Smooth muscle cell (in vitro differentiated cells): ENCODE data around the gene TTC7B. TPM values are rescaled to one million over a fixed set of nuclear protein-coding genes. Genes with fewer than 3 reads are reported as not detected.

ENCODE experiments used
- DNase-seq: peaks from one replicate; lab custom pipeline; 2025; ENCODE audit not compliant: unreplicated experiment; lab: John Stamatoyannopoulos, UW
- H2AFZ ChIP-seq: fragments of 200-600 bp; sonication (generic); 2 replicates; pipeline ENCODE4 v1.6.0; 2016; ENCODE audit warnings: antibody characterized with exemption, low read depth, mild to moderate bottlenecking
- H3F3A ChIP-seq: fragments of 200-600 bp; sonication (generic); 2 replicates; pipeline ENCODE4 v1.6.0; 2017; ENCODE audit warnings: antibody characterized with exemption, low read depth
- H3K27ac ChIP-seq: fragments of 200-600 bp; sonication (generic); 2 replicates; pipeline ENCODE4 v1.5.1; 2016; ENCODE audit warnings: low read depth, mild to moderate bottlenecking
- H3K27me3 ChIP-seq: fragments of 200-600 bp; sonication (generic); 2 replicates; pipeline ENCODE4 v1.6.1; 2016; ENCODE audit warnings: low read depth, mild to moderate bottlenecking
- H3K36me3 ChIP-seq: fragments of 200-600 bp; sonication (generic); 2 replicates; pipeline ENCODE4 v1.5.1; 2016; ENCODE audit warnings: low read depth
- H3K4me1 ChIP-seq: fragments of 200-600 bp; sonication (generic); 2 replicates; pipeline ENCODE4 v1.5.1; 2016; ENCODE audit warnings: low read depth
- H3K4me2 ChIP-seq: fragments of 200-600 bp; sonication (generic); 2 replicates; pipeline ENCODE4 v1.6.0; 2016; ENCODE audit warnings: mild to moderate bottlenecking
- H3K4me3 ChIP-seq: fragments of 200-600 bp; sonication (generic); 2 replicates; pipeline ENCODE4 v1.5.1; 2016; ENCODE audit warnings: mild to moderate bottlenecking
- H3K79me2 ChIP-seq: fragments of 200-600 bp; sonication (generic); 2 replicates; pipeline ENCODE4 v1.6.0; 2016; ENCODE audit warnings: low read depth, mild to moderate bottlenecking
- H3K9ac ChIP-seq: fragments of 200-600 bp; sonication (generic); 2 replicates; pipeline ENCODE4 v1.6.0; 2016; ENCODE audit warnings: low read depth
- H3K9me3 ChIP-seq: fragments of 200-600 bp; sonication (generic); replicated peaks from 2 replicates; pipeline ENCODE4 v1.5.1; 2016; ENCODE audit warnings: low read depth
- H4K20me1 ChIP-seq: fragments of 200-600 bp; sonication (generic); 2 replicates; pipeline ENCODE4 v1.6.0; 2016; ENCODE audit warnings: low read depth
- WGBS: methylation state at CpG from one replicate; pipeline ENCODE4 v1.1.7; 2016; ENCODE audit warnings: low lambda C conversion rate; 5-methylcytosine and 5-hydroxymethylcytosine counted together
- polyA plus RNA-seq: library from polyadenylated mRNA; unstranded; fragments of >200 nt; fragmentation: Nextera tagmentation; extraction: Ambion mirVana; gene quantifications from 2 replicates; pipeline ENCODE4 v1.2.1, GENCODE V29; 2016
- total RNA-seq: library from RNA; depleted of rRNA; stranded (reverse); fragments of >200 nt; gene quantifications from 2 replicates; pipeline ENCODE4 v1.2.3, GENCODE V29; 2014
- TF ChIP-seq, protein P1 (sequence below): fragments of 200-600 bp; sonication (generic); IDR thresholded peaks from 2 replicates; pipeline ENCODE4 v1.5.1; 2017; ENCODE audit warnings: borderline replicate concordance, mild to moderate bottlenecking, antibody characterized with exemption; ENCODE audit not compliant: insufficient read depth, poor library complexity, severe bottlenecking

TTC7B gene
- total and polyA plus RNA-seq, 2 experiments from 2014 or later = 22.1 to 54.1 TPM

DNA sequence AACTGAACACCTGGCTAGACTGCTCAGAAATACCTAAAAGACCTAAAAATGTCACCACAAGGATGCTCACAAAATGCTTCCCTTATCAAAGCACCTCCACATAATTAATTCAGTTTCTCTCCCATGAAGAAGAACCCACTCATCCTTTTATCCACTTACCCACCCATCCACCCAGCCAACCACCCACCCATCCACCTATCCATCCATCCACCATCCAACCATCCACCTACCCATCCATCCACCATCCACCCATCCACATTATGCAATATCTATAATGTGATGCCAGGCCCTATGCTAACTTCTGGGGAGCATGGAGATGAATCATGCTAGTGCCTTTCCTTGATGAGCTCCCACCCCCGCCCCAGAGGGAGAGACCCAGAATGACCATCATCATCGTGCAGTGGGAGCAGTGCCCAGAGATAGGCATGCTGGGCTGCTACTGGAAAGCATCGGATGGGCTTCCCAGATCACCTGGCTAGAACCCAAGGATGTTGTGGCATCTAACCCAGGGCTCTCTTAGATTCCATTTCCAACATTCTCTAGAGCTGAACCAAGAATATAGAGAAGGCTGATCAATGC lies 166.6 kb downstream of the TTC7B start:
- Histone ChIP-seq H3K36me3 (no peaks in the 10 kb centered on the region), H3K9me3 (no peaks in the 10 kb centered on the region), H3K79me2 (no peaks in the 10 kb centered on the region), H3K9ac (no peak overlapping the region), H3K27ac (no peak overlapping the region), H3K4me3 (no peak overlapping the region), H2AFZ (no peak overlapping the region), H3F3A (no peaks in the 10 kb centered on the region), H3K4me1 (peaks cover 5% of the 10 kb centered on the region), H4K20me1 (no peaks in the 10 kb centered on the region), H3K27me3 (no peaks in the 10 kb centered on the region), H3K4me2 (no peak overlapping the region)
- TF ChIP-seq, protein P1, sequence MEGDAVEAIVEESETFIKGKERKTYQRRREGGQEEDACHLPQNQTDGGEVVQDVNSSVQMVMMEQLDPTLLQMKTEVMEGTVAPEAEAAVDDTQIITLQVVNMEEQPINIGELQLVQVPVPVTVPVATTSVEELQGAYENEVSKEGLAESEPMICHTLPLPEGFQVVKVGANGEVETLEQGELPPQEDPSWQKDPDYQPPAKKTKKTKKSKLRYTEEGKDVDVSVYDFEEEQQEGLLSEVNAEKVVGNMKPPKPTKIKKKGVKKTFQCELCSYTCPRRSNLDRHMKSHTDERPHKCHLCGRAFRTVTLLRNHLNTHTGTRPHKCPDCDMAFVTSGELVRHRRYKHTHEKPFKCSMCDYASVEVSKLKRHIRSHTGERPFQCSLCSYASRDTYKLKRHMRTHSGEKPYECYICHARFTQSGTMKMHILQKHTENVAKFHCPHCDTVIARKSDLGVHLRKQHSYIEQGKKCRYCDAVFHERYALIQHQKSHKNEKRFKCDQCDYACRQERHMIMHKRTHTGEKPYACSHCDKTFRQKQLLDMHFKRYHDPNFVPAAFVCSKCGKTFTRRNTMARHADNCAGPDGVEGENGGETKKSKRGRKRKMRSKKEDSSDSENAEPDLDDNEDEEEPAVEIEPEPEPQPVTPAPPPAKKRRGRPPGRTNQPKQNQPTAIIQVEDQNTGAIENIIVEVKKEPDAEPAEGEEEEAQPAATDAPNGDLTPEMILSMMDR = no peak
- 97% methylated on average over 3 of the region's 3 CpGs for WGBS
- DNase-seq = no peak

DNA sequence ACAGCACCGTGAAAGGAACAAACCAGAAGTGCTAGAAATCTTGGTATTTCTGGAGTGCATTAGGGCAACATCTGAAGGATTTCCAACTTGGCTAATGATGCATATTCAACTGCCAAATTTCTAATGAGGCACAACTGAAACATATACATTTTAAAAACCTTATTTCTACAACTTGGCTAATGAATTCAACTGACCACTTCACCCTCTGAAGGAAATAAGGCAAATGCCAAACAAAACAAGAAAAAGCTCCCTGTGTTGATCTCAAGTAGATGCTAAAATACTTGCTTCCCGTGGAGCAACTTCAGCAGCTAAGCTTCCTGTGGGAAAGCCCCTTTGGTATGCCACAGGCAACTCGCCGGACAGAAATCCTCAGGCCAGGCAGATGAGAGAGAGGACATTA lies 167.1 kb downstream of the TTC7B start:
- no peaks in the 10 kb centered on the region for H3K79me2 ChIP-seq
- no peak overlapping the region for H3K9ac ChIP-seq
- H3K27ac ChIP-seq = no peak overlapping the region
- no peak overlapping the region for H3K4me3 ChIP-seq
- H4K20me1 ChIP-seq = no peaks in the 10 kb centered on the region
- DNase-seq = no peak
- WGBS = 62% methylated on average over 4 of the region's 4 CpGs
- no peak overlapping the region for H2AFZ ChIP-seq
- no peaks in the 10 kb centered on the region for H3K9me3 ChIP-seq
- no peak overlapping the region for H3K4me2 ChIP-seq
- no peaks in the 10 kb centered on the region for H3F3A ChIP-seq
- H3K4me1 ChIP-seq = peaks cover 5% of the 10 kb centered on the region
- TF ChIP-seq, protein P1 = no peak
- H3K36me3 ChIP-seq = no peaks in the 10 kb centered on the region
- no peaks in the 10 kb centered on the region for H3K27me3 ChIP-seq

DNA sequence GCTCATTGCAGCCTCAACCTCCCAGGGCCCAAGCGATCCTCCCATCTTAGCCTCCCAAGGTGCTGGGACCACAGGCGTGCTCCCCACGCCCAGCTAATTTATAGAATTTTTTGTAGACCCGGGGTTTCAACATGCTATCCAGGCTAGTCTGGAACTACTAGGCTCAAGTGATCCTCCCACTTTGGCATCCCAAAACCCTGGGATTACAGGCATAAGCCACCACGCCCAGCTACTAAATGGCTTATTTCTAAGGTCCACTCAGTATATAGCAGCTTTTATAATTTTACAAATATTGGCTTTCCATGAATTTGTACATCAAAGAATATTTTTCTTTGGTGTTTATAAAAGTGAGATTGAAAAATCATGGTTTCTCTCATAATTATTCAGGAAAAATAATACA lies 167.8 kb downstream of the TTC7B start:
- Histone ChIP-seq H3K4me3 (no peak overlapping the region), H3K4me1 (peaks cover 6% of the 10 kb centered on the region), H3F3A (no peaks in the 10 kb centered on the region), H3K36me3 (no peaks in the 10 kb centered on the region), H3K79me2 (no peaks in the 10 kb centered on the region), H4K20me1 (no peaks in the 10 kb centered on the region), H3K9me3 (no peaks in the 10 kb centered on the region), H2AFZ (no peak overlapping the region), H3K4me2 (no peak overlapping the region), H3K9ac (no peak overlapping the region), H3K27ac (no peak overlapping the region), H3K27me3 (no peaks in the 10 kb centered on the region)
- no peak for DNase-seq
- 94% methylated on average over 5 of the region's 5 CpGs for WGBS
- TF ChIP-seq, protein P1 = no peak

DNA sequence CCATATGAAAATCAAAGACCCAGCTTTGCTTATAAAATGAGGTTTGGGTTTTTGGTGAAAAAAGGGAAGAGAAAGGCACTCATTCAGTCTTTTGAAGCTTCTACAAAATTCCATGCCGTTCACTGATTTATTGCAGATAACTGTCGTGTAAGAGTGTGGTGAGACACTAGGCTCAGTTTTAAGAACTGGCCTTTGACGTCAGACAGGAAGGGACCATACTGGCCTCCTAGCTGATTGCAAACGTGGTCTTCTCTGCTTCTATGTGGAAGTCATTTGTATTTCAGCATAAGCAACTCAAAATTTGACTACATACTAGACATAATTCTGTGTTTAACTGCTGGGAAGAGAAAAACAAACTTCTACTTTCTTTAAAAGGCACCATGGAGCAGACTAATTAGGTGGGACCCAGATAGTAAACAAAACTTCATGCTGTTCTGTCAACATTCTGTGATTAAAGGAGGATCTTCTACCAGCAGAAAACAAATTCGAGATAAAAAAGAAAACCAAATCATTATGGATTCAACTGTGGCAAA lies 168.7 kb downstream of the TTC7B start:
- no peak for DNase-seq
- TF ChIP-seq, protein P1 = no peak
- H3K27me3 ChIP-seq = no peaks in the 10 kb centered on the region
- H3K4me2 ChIP-seq = no peak overlapping the region
- H3K9me3 ChIP-seq = no peaks in the 10 kb centered on the region
- H3K79me2 ChIP-seq = no peaks in the 10 kb centered on the region
- WGBS = 43% methylated on average over 5 of the region's 5 CpGs
- no peak overlapping the region for H3K27ac ChIP-seq
- H2AFZ ChIP-seq = no peak overlapping the region
- no peaks in the 10 kb centered on the region for H3F3A ChIP-seq
- no peak overlapping the region for H3K9ac ChIP-seq
- H3K4me3 ChIP-seq = no peak overlapping the region
- no peaks in the 10 kb centered on the region for H4K20me1 ChIP-seq
- peaks cover 15% of the 10 kb centered on the region for H3K4me1 ChIP-seq
- H3K36me3 ChIP-seq = no peaks in the 10 kb centered on the region
